ENCODE results near the gene RYR2. TPM values are rescaled to one million over a fixed set of nuclear protein-coding genes. Genes with fewer than 3 reads are reported as not detected.

The RYR2 gene
- total RNA-seq, 1 experiment from 2014 or later, result 0.03 TPM

GRCh38 chr1:237223419-237223818 is 181.4 kb downstream of the RYR2 start:
- H3K4me1 ChIP-seq (ENCODE audit: control insufficient read depth, insufficient read depth, low read length), result no peaks in the 10 kb centered on the region
- no peaks in the 10 kb centered on the region for H3K36me3 ChIP-seq (ENCODE audit: control insufficient read depth, insufficient read depth, low read length)
- no TSS peak for BruUV-seq (replicated peaks)
- in situ Hi-C loops (cut with HindIII; ENCODE audit: low pct_unique_long_range_greater_than_20kb, low sequenced_read_pairs), result no loop called here
- ATAC-seq (no peak), DNase-seq (ENCODE audit: low read depth, low spot score) (no peak)
- TF ChIP-seq CTCF (IDR thresholded peaks at IDR 0.05), result no peak
- H3K27me3 ChIP-seq (ENCODE audit: control insufficient read depth, insufficient read depth, low read length), result no peaks in the 10 kb centered on the region; the same call in 1 of the 2 replicates
- H3K27ac ChIP-seq (ENCODE audit: low read length), result no peak overlapping the region
- intact Hi-C loops (cut with micrococcal nuclease; ENCODE audit: unreplicated experiment), result no loop called here
- ChIA-PET CTCF (no interaction called here), POLR2A (no interaction called here)
- no peaks in the 10 kb centered on the region for H3K9me3 ChIP-seq (ENCODE audit: control insufficient read depth, insufficient read depth, low read depth, low read length)
- no peak overlapping the region for H3K4me3 ChIP-seq (ENCODE audit: low read depth in 2 of 2, low read length in 2 of 2)

- Histone ChIP-seq H3K9me3 (ENCODE audit: control insufficient read depth, insufficient read depth, low read depth, low read length) (no peaks in the 10 kb centered on the region), H3K27me3 (ENCODE audit: control insufficient read depth, insufficient read depth, low read length) (no peaks in the 10 kb centered on the region), H3K4me1 (ENCODE audit: control insufficient read depth, insufficient read depth, low read length) (no peaks in the 10 kb centered on the region), H3K36me3 (ENCODE audit: control insufficient read depth, insufficient read depth, low read length) (no peaks in the 10 kb centered on the region), H3K4me3 (ENCODE audit: low read depth in 2 of 2, low read length in 2 of 2) (no peak overlapping the region), H3K27ac (ENCODE audit: low read length) (no peak overlapping the region)
- BruUV-seq (replicated peaks), result no TSS peak
- TF ChIP-seq REST (IDR thresholded peaks at IDR 0.05; ENCODE audit: insufficient read depth in 1 of 2, low read depth in 2 of 2, low read length in 1 of 2), result no peak
- TF ChIP-seq CTCF (IDR thresholded peaks at IDR 0.05), result no peak
- no peak for TF ChIP-seq TCF7L2 (IDR thresholded peaks at IDR 0.05; ENCODE audit: low read depth, low read length)
- TF ChIP-seq POLR2AphosphoS5 (IDR thresholded peaks at IDR 0.05; ENCODE audit: low read depth, low read length), result no peak
- TF ChIP-seq SIN3A (IDR thresholded peaks at IDR 0.05; ENCODE audit: borderline replicate concordance, insufficient read depth, low read depth, low read length), result no peak
- intact Hi-C loops (cut with micrococcal nuclease; ENCODE audit: unreplicated experiment), result no loop called here
- ChIA-PET CTCF (no interaction called here), POLR2A (no interaction called here)
- in situ Hi-C loops (cut with HindIII; ENCODE audit: low pct_unique_long_range_greater_than_20kb, low sequenced_read_pairs), result no loop called here
- ATAC-seq (no peak), DNase-seq (ENCODE audit: low read depth, low spot score) (no peak)
Measured at GRCh38 chr1:237226177-237226944, 184.4 kb downstream of the RYR2 start.

Data from Panc1 (cell line).